Loucy (cell line): ENCODE measurements around the gene LDB1.

ENCODE experiments used
- H2AFZ ChIP-seq: fragments of 200-600 bp; sonication (generic); 2 replicates; pipeline ENCODE4 v1.6.0; 2016; ENCODE audit warnings: antibody characterized with exemption, mild to moderate bottlenecking, low read length, moderate library complexity
- H3F3A ChIP-seq: fragments of 200-600 bp; 2 replicates; pipeline ENCODE4 v1.6.0; 2016; ENCODE audit warnings: antibody characterized with exemption, low read depth, mild to moderate bottlenecking
- H3K27me3 ChIP-seq: fragments of 200-600 bp; sonication (generic); 2 replicates; pipeline ENCODE4 v1.6.1; 2014; ENCODE audit warnings: low read length, mild to moderate bottlenecking; ENCODE audit not compliant: insufficient read depth, poor library complexity, severe bottlenecking
- H3K36me3 ChIP-seq: fragments of 200-600 bp; sonication (generic); 2 replicates; pipeline ENCODE4 v1.6.1; 2016; ENCODE audit warnings: low read length; ENCODE audit not compliant: insufficient read depth
- H3K4me1 ChIP-seq: fragments of 200-600 bp; sonication (generic); 2 replicates; pipeline ENCODE4 v1.5.1; 2014; ENCODE audit warnings: low read length, mild to moderate bottlenecking; ENCODE audit not compliant: insufficient read depth, poor library complexity, severe bottlenecking
- H3K4me2 ChIP-seq: fragments of 200-600 bp; sonication (generic); 2 replicates; pipeline ENCODE4 v1.6.0; 2014; ENCODE audit warnings: antibody characterized with exemption, low read length, low read depth, mild to moderate bottlenecking; ENCODE audit not compliant: poor library complexity, severe bottlenecking
- H3K4me3 ChIP-seq: fragments of 200-600 bp; sonication (generic); 2 replicates; pipeline ENCODE4 v1.5.1; 2014; ENCODE audit warnings: low read length, mild to moderate bottlenecking, mixed read lengths; ENCODE audit not compliant: poor library complexity, severe bottlenecking
- H3K79me2 ChIP-seq: fragments of 200-600 bp; sonication (generic); 2 replicates; pipeline ENCODE4 v1.6.1; 2014; ENCODE audit warnings: low read length; ENCODE audit not compliant: insufficient read depth
- H3K9ac ChIP-seq: fragments of 200-600 bp; sonication (generic); 2 replicates; pipeline ENCODE4 v1.6.0; 2014; ENCODE audit warnings: mild to moderate bottlenecking, low read depth, low read length, moderate library complexity; ENCODE audit not compliant: poor library complexity, severe bottlenecking
- H3K9me2 ChIP-seq: fragments of 200-600 bp; sonication (generic); replicated peaks from 2 replicates; pipeline ENCODE4 v1.6.1; 2016; ENCODE audit warnings: low read depth, low read length, mixed read lengths
- H3K9me3 ChIP-seq: fragments of 200-600 bp; sonication (generic); 2 replicates; pipeline ENCODE4 v1.6.1; 2014; ENCODE audit warnings: mild to moderate bottlenecking, antibody characterized with exemption, low read length, low read depth; ENCODE audit not compliant: insufficient read depth
- H4K20me1 ChIP-seq: fragments of 200-600 bp; sonication (generic); 2 replicates; pipeline ENCODE4 v1.6.0; 2014; ENCODE audit warnings: antibody characterized with exemption, low read length, mild to moderate bottlenecking; ENCODE audit not compliant: insufficient read depth, poor library complexity, severe bottlenecking
- CTCF ChIP-seq: fragments of 200-600 bp; sonication (generic); conservative IDR thresholded peaks from 2 replicates; pipeline ENCODE4 v1.5.1; 2014; ENCODE audit warnings: mild to moderate bottlenecking, antibody characterized with exemption, low read length
- EZH2phosphoT487 ChIP-seq: fragments of 200-600 bp; IDR thresholded peaks from 2 replicates; pipeline ENCODE4 v1.6.1; 2018; ENCODE audit warnings: antibody characterized with exemption, mild to moderate bottlenecking, moderate library complexity, borderline replicate concordance

LDB1 gene

GRCh38 chr10:102132563-102133372, 12.6 kb upstream of the LDB1 start, which contains the start of gene PPRC1:
PPRC1 (plus strand) TSS chr10:102133040; CDS start chr10:102133069, 29 bp downstream.
- peak within 1 kb of the TSS; percentile 94 for H3K4me3 ChIP-seq
- peak within 1 kb of the TSS; percentile 91 for H2AFZ ChIP-seq
- no peaks in the 10 kb centered on the region for H3K27me3 ChIP-seq
- peak within 1 kb of the TSS; percentile 94 for H3K4me2 ChIP-seq
- peaks cover 31% of the 10 kb centered on the region for H3K4me1 ChIP-seq
- peaks cover 49% of the 10 kb centered on the region for H3K79me2 ChIP-seq
- no peaks in the 10 kb centered on the region for H3K9me2 ChIP-seq
- H4K20me1 ChIP-seq: peaks cover 44% of the 10 kb centered on the region
- peak within 1 kb of the TSS; percentile 83 for H3K9ac ChIP-seq
- no peaks in the 10 kb centered on the region for H3F3A ChIP-seq
- no peaks in the 10 kb centered on the region for H3K9me3 ChIP-seq
- peaks cover 1% of the 10 kb centered on the region; the same call in 1 of the 2 replicates for H3K36me3 ChIP-seq
- TF ChIP-seq EZH2phosphoT487 (no peak), CTCF (peak; percentile 99)

DNA sequence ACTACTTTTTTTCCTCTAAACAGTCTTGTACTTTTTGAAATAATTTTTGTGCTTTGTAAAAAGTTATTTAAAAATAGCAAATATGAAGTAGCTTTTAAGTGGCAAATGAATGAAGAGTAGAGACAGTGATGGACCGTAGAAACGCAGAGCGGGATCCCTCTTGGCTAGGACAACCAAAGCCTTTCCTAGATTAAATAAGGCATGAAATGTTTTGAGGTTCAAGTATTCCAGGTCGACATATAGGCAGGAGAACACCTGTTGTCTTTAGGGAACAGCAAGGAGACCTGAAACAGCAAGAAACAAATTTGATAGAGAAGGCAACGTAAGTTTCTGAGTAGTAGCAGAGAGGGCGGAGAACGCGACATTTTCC, 12.0 kb upstream of the LDB1 start:
- no peaks in the 10 kb centered on the region for H3K9me2 ChIP-seq
- no peaks in the 10 kb centered on the region for H3K9me3 ChIP-seq
- peaks cover 43% of the 10 kb centered on the region for H3K79me2 ChIP-seq
- no peaks in the 10 kb centered on the region for H3F3A ChIP-seq
- peak overlapping the region; percentile 94 for H3K4me3 ChIP-seq
- peak overlapping the region; percentile 91 for H2AFZ ChIP-seq
- no peaks in the 10 kb centered on the region for H3K27me3 ChIP-seq
- H3K9ac ChIP-seq: peak overlapping the region; percentile 83
- H3K4me1 ChIP-seq: peaks cover 30% of the 10 kb centered on the region
- no peak for TF ChIP-seq EZH2phosphoT487
- TF ChIP-seq CTCF: no peak
- H4K20me1 ChIP-seq: peaks cover 39% of the 10 kb centered on the region
- H3K4me2 ChIP-seq: peak overlapping the region; percentile 71
- H3K36me3 ChIP-seq: no peaks in the 10 kb centered on the region

- Histone ChIP-seq H3F3A (no peaks in the 10 kb centered on the region), H3K27me3 (no peaks in the 10 kb centered on the region), H3K79me2 (peaks cover 37% of the 10 kb centered on the region), H3K4me1 (peaks cover 23% of the 10 kb centered on the region), H3K9ac (no peak overlapping the region), H2AFZ (peak overlapping the region; percentile 91; the same call in 1 of the 2 replicates), H3K9me3 (no peaks in the 10 kb centered on the region), H4K20me1 (peaks cover 32% of the 10 kb centered on the region), H3K4me3 (no peak overlapping the region), H3K36me3 (no peaks in the 10 kb centered on the region), H3K9me2 (no peaks in the 10 kb centered on the region), H3K4me2 (peak overlapping the region; percentile 71)
- TF ChIP-seq CTCF: no peak
- TF ChIP-seq EZH2phosphoT487: no peak
Measured at GRCh38 chr10:102131286-102132170, 11.4 kb upstream of the LDB1 start.
